ENCODE results near the gene FAM171A2.
"Not testable (repeated sequence)": the region's sequence is repeated elsewhere in the genome, so short reads cannot be mapped to it uniquely, and the experiment has no call there.

FAM171A2 gene

DNA sequence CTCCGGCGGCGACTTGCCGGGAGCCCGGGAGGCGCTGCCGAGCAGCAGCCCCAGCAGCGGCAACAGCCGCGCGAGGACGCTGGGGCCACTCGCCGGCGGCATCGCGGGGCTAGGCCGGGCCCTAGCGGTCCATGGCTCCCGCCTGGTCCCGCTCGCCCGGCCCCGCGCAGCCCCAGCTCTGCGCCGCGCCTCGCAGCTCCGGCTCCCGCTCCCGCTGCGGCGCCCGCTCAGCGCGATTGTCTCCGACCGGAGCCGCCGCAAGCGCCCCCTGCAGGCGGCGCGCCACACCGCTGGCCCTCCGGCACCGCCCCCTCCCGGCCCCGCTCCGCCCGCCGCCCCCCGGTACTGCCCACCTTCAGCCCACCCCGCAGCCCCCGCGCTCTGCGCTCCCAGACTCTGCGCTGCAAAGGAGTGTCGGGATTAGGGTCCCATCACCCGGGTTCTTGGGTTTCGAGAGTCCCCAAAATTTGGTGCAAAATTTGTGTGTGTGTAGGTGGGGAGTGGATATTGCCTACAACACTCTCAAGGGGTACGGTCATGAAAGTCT is at the start of gene FAM171A2:
Gene FAM171A2 (minus strand): TSS at position 241 of the 547 bp plus-strand sequence. CDS start 139 bp downstream, at position 102.
- peak in 1 of 2 donors; percentile 43 for DNase-seq (ENCODE audit: low read depth in 2 of 2)

DNA sequence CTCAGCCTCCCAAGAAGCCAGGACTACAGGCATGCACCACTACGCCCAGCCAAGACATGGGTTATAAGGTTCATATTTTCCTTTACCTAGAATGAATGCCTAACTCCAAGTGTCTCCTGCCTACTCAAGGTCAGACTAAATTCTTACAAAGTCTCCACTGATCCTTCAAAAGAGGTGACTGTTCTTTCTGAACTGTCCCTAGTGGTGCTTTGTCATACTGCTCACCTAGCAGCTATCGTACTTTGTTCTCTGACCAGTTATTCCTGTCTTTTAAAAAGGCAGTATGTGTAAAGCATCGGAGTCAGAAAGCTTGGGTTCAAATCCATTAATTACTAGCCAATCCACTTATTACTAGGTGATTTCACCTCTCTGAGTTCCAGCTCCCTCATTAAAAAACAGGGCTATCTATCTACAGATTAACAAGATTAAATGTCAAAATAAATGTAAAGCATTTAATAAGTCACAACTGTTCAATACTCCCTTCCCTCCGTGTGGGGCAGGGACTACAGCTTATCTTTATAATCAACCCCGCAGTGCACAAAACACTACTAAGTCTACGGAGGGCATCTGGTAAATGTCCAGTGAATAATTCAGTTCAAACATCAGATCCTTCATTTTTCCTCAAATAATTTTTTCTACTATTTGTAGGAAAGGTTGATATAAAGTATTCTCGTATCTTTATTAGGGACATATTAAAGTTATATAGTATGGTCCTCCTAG is 45.8 kb upstream of the FAM171A2 start:
- no peak for DNase-seq (ENCODE audit: low read depth in 2 of 2)

DNA sequence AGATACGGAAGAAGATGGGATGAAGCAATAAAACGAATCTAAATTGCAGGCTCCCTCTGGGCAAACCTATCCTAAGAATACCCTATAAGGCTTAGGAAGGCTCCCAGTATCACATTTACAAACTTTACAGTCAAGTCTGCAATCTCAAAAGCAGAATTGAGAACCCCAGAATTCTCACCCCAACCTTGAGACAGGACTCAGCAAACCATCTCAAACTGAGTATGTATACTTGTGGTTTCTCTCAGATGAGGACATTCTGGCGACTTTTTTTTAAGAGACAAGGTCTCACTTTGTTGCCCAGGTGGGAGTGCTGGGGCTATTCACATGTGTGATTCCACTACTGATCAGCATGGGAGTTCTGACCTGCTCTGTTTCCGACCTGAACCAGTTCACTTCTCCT is 45.1 kb upstream of the FAM171A2 start:
- no peak for DNase-seq (ENCODE audit: low read depth in 2 of 2)

DNA sequence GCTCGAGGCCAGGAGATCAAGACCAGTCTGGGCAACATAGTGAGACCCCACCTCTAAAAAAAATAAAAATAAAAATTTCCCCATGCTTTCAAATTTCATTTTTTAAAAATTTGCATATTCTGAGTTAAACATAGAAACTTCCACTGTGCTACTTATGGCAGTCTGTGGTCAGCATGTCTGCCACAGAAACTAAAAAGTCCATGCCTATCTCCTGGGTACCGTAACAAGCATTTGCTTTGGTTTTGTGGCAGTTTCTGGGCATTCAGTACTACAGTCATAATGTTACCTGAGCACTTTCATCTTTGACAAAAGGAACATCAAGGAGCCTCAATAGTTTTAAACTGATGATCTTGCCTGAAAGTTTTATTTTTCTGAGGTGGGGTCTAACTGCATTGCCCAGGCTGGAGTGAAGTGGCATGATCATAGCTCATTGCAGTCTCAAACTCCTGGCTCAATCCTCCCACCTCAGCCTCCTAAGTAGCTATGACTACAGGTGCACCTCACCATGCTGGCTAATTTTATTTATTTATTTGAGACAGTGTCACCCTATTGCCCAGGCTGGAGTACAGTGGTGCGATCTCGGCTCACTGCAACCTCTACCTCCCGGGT is 39.0 kb upstream of the FAM171A2 start:
- no peak for DNase-seq (ENCODE audit: low read depth in 2 of 2)

DNA sequence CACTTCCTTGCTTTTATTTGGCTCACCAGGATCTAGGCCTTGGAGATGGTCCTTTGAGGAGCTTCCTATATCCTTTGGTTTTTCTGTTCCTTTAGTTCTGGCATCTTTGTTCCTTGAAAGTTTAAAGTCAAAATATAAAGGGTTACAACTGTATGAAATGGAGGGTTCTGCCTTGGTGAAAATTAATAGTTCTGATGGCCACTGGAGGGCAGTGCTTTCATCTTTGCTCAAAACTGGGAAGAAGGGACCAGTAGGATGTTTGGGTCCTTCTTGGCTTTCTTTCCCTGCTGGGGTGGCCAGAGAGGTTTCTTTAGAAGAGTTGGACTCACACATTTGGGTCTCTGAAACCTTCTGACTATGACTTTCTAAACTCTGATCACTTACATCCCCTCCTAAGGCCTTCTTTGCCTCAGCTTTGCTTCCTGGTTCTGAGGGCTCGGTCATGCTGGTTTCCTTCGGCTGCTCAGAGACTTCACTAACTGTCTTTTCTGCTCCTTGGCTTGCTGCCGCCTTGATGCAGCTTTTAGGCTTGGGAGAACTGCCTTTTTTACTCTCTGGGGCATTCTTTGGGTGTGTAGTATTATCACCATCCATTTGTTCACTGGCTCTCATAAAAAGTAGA is 36.7 kb upstream of the FAM171A2 start:
- no peak for DNase-seq (ENCODE audit: low read depth in 2 of 2)

DNA sequence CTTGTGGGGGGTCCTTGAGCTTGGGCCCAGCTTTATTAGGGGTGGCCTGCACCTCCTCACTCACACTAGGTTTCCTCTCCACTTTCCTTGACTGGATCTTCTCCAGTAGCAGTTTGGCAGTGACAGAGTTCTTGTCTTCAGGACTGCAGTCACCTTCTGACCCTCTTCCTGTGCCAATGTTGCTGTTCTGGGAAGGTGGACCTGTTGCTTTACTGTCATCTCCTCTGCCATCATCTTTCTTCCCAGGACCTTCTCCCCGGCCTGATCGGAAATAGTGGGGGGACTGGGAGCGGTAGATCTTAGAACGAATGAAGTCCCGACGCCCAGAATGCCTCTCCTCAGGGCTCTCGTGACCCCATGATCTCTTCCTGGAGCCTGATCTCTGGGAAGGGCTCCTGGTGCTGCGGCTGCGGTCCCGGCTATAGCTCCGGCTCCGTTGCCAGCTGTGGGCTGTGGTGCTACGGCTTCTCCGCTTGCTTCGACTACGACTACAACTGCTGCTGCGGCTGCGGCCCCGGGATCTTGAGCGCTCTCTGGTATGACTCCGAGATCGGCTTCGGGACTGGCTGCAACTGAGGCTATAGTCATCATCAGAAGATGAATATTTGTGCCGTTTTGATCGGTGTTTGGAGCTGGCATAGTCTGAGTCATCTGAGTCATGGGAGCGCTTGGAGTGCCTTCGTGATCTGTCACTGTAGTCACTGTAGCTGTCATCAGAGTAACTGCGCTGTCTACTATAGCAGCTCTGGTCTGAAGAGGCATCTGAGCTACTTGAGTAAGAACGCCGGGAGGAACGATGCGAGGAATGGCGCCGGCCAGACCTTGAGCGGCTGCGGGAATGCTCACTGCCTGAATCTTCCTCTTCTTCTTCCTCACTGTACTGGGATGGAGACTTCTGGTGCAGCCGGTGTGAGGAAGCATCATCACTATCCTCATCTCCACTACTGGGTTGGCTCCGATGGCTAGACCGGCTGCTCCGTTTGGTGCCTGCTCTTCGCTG is 35.3 kb upstream of the FAM171A2 start:
- no peak for DNase-seq (ENCODE audit: low read depth in 2 of 2)

DNA sequence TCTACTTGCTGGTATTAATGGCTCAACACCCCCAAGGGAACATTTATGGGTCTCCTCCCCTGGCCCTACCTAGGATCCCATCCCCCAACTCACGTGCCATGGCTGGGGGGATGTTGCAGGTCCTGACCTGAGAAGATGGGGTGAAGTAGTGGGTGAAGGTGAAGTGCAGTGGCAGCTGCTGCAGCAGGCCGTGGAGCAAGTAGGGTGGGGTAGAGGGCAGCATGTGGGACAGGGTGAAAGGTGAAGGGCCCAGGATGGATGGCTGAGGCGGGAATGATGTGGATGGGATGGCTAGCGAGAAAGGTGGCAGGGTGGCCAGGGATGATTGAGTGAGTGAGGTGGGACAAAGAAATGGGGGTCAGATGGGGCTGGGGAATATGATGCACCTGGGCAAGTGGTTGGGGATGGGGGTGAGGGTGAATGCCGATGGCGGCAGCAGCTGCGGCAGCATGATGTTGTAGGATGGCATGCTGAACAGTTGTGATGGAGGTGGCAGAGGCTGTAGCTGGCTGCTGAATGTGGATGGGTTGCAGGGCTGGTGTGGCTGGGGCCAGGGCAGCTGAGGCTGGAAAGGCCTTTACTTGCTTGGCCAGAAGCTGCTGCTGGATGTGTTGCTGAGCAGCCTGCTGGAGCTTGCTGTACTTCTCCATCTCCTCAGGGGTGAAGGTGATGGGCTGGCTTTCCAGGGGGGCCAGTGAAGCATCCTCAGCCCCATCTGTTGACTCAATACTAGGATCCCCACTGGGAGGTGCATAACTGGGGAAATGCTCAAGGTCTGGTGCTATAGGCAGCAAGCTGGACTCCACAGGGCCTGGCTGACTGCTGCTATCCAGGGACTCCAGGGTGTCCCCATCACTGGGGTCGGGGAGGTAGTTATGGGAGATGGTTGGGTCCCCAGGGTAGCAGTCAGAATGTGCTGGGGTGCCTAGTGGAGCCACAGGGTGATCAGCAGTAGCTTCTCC is 34.1 kb upstream of the FAM171A2 start:
- DNase-seq (ENCODE audit: low read depth in 2 of 2): no peak

DNA sequence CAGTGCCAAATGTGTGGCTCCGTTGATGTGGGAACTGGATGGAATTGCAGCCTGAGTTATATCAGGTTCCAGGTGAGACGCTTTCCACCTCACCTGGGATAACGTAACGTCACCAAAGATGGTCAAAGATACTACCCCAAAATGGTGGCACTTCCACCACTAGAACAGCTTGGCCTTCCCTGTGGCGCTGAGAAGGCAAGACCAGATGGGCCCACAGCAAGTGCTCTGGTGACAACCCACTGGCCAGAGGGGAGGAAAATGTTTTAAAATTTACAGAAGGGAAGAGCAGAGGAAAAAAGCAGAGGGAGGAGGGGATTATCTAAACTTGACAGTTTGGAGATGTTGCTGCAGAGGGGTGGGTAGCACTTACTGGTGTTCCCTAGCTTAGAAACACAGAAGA is 33.3 kb upstream of the FAM171A2 start:
- no peak for DNase-seq (ENCODE audit: low read depth in 2 of 2)

DNA sequence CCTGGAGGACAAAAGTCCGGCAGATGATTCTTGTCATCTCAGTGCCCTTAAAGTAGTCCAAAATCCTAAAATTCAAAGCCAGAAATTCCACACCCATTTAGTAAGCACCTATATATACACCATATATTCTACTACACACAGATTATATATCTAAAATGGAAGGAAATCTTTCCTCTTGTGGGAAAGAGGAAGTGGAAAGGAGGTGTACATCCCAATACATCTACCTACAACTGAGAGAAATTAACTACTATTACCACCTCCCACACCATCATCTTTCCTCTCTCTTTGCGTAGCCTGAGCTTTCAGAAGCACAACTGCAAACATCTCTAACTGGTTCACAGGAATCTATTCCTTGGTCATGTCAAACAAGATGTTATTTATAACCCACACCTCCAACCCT is 31.2 kb upstream of the FAM171A2 start:
- no peak for DNase-seq (ENCODE audit: low read depth in 2 of 2)

DNA sequence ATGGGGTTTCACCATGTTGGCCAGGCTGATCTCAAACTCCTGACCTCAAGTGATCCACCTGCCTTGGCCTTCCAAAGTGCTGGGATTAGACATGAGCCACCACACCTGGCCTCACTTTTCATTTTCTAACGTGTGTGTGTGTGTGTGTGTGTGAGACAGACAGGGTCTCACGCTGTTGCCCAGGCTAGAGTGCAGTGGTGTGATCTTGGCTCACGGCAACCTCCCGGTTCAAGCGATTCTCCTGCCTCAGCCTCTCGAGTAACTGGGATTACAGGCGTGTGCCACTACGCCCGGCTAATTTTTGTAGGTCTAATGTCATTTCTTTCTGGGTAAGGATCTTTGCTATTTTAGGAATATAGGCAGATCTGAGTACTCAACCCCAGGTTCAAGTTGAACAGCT is 30.5 kb upstream of the FAM171A2 start:
- DNase-seq (ENCODE audit: low read depth in 2 of 2): not testable (repeated sequence)

DNA sequence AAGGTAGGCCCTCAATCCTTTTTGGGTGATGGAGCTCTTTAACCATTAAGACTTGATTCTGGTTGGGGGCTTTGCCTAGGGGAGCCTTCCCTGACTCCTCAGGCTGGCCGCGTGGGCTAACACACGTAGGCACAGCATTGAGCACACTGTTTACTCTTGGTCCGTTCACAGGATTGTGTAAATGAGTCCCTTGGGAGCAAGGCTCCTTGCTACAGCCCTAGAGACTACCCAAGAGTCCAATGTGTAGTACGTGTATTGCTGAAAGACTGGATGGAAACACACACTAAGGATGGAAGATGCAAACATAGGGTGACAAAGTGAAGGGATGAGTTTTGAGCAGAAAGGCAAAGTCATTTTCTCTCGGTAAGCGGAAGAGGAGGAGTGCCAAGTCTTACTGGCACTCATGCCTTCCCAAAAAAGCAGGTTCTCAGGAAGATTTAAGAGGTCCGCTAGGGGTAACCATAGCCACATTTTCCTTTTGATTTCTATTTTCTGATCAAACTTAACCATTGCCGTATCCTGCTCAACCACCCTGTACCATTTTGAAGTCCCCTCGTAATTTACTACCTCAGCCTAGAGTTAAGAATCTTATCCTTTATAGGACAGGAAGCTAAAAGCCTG is 26.7 kb upstream of the FAM171A2 start:
- no peak for DNase-seq (ENCODE audit: low read depth in 2 of 2)

DNA sequence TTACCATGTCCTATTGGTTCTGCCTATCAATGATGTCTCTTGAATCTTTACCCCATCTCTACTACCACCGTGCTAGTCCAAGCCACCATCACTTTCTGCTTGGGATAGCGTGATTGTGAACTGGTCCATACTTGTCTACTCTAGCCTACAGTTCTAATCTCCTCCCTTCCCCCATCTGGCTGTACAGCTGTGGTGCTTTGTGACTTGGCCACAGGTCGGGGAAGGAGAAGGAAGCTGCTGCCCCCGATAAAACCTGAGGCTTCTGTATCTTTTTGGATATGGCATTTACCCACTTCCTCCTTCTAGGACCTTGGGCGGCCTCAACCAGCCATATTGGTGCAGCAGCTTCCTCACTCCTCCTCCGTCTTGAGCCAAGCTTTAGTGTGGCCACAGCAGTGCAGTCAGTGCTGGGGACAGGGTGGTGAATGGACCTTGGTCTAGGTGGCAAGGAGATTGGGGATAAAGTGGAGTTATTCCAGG is 26.1 kb upstream of the FAM171A2 start:
- no peak for DNase-seq (ENCODE audit: low read depth in 2 of 2)

DNA sequence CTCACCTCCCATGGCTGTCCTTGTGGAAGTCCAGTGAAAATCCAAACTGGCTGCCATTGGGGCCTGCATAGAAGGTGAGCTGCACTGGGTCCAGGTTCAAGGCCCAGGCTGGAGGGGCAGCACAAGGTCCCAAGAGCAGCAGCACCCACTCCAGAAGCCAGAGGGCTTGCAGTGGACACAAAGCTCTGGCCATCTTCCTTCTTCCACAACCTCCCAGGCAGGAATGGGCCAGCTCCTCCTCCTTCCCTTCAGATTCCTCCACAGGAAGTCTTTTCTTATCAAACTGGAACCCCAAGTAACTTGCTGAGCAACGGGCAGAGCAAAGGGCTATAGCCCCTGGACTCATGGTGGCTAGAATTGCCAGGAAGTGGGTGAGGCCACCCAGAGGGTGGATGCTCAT is 25.6 kb upstream of the FAM171A2 start, which contains the start of gene ITGA2B:
Gene ITGA2B (minus strand): TSS at position 369 of the 400 bp plus-strand sequence. CDS start 176 bp downstream, at position 193.
- DNase-seq (ENCODE audit: low read depth in 2 of 2): no peak

DNA sequence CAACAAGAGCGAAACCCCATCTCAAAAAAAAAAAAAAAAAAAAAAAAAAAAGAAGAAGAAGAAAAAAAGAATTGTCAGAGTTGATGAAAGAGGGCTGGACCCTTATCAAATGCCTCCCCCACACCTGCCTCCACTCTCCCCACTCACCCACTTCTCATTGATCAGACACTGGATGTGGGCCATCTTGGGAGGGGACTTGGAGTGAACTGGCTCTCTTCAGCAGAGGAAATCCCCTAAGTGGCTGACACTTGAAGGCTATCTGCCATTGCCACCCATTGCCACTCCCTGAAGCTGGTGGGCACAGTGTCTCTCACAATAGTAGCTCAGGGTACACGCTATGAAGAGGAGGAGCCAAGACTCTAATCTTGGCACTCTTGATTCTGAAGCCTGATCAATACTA is 24.2 kb upstream of the FAM171A2 start:
- DNase-seq (ENCODE audit: low read depth in 2 of 2): no peak

DNA sequence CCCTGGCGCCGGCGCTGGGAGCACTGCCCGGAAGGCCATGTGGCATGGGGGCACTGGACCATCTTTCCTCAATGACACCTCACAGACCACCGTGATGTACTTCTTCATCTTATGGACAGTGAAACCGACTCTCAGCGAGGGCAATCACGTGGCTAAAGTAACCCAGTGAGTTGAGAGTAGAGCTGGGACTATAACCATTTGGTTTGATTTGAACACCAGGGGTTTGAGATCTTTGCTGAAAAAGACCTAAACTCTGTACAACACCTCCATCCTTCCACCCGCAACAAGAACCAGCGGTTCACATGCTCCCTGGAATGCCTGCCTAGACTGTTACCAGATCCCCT is 22.5 kb upstream of the FAM171A2 start:
- DNase-seq (ENCODE audit: low read depth in 2 of 2): no peak

DNA sequence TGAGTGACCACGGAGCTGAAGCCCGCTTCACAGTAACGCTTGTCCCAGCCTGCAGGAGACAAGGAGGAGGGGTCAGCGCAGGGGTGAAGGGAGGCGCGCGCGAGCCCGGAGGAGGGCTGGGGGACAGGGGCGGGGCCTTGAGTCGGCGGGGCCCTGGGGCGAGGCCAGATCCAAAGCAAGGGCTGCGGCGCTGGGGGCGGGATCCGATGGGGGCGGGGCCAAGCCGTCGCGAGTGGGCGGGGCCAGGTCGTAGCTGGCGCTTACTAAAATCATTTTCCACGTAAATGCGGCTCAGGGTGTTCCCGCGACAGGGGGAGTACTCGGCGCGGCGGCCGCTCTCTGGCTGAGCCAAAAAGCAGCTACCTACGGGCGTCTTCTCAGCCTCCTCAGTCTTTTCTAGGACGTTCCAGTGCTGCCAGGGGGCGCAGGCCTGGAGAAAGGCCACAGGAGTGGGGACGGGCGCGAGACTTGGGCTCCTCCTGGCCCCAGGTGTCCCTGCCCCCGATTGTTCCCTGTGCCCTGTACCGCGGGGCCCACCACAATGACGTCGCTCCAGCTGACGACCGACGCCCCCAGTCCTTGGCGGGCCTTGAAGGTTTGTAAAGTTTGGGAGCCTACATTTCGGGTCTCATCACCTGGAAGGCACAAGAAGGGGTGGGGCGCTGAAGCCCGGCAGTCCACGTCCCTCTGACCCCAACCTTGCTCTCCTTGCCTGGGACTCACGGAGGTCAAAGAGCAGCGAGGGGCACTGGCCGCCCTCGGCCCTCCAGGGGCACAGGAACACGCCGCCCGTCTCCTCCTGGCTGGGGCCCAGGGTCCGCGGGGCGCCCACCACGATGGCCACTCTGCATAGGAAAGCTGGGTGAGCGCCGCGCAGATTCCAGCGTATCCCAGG is 21.9 kb upstream of the FAM171A2 start:
- DNase-seq (ENCODE audit: low read depth in 2 of 2): peak; percentile 62 to 72

DNA sequence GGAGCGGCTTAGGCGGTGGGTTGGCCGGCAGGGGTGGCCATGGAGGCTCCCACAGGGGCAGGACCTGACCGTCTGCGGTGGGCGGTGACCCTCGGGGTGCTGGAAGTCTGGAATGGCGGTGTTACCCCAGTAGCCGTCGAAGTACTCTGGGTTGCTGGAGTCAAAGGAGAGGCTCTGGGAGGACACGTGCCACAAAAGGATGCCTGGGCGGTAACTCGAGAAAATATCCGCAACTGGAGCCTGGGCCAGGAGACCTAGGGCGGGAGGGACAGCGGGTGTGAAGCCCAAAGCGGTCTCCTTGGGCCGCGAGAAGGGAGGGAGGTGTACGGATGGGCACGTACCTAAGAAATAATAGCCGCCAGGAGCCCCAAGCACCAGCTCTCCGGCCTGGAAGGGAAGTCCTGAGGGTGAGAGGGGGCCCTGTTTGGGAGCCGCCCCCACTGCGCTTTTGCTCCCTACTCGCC is 21.2 kb upstream of the FAM171A2 start:
- DNase-seq (ENCODE audit: low read depth in 2 of 2): no peak

DNA sequence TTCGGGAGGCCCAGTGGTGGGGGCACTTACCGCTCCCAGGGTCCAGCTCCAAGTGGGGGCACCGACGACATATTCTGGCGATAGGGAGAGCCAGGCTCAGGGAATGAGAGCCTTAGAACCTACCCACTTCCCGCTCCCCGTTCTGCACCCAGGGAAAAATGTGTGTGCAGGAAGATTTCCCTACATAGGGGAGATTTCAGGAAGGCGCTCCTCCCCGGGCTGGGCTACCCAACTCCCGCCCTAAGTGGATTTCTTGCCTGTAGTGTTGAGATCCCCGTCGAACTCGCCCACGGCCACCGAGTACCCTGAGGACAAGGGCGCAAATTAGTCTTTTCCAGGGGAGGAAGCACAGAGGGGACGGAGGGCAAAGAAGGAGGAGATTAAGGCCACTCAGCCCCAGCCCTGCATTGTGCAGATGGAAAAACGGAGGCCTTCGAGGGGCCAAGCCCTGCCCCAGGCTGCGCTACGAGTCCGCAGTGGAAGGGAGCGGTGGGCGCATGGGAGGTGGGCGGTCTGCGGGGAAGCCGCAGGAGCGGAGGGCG is 20.7 kb upstream of the FAM171A2 start:
- DNase-seq (ENCODE audit: low read depth in 2 of 2): no peak

Data from stimulated activated CD8-positive, alpha-beta memory T cell treated with anti-CD3 and anti-CD28 coated beads, Interleukin-2, amount 100 ng/mL, for 1 hour (primary cell).